ENCODE data around the gene PEAR1.

Gene PEAR1

DNA sequence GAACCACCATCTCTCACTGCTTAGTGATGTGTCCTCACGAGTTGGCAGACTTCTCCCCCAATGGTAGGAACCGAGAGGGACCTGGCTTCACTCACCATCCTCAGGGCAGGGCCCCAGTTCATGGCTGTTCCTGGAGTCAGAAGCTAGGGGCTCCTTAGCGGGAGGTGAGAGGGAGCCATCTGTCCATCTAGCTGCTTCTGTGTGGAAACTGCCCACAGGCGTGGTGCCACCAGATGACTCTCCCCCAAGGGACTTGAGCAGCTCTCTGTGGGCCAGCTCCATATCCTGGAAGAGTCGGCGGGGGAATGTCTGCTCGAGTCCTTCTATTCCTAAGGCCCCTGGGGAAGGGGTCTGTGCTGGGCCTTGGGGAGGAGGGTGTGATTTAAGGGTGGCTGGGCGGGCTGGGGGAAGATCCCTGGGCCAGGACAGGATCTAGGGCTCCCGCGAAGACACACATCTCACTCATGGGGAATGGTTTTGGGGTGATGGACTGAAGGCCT, 43.3 kb downstream of the PEAR1 start:
- Histone ChIP-seq H4K20me1 (ENCODE audit: low read depth, low read length) (no peaks in the 10 kb centered on the region), H3K79me2 (ENCODE audit: insufficient read depth, low read length) (no peaks in the 10 kb centered on the region), H2AFZ (ENCODE audit: low read depth, low read length, severe bottlenecking) (no peak overlapping the region), H3K9ac (ENCODE audit: low read length) (no peak overlapping the region), H3K4me3 (ENCODE audit: insufficient read depth, low read length, poor library complexity, severe bottlenecking) (no peak overlapping the region), H3K9me2 (replicated peaks; ENCODE audit: insufficient read depth, low read length) (no peaks in the 10 kb centered on the region), H3K27me3 (ENCODE audit: low read length) (no peaks in the 10 kb centered on the region), H3K9me3 (ENCODE audit: insufficient read depth, low read length) (no peaks in the 10 kb centered on the region), H3K36me3 (ENCODE audit: low read length) (no peaks in the 10 kb centered on the region), H3K27ac (ENCODE audit: low read depth, low read length) (no peak overlapping the region), H3K4me2 (ENCODE audit: low read depth, low read length, poor library complexity, severe bottlenecking) (no peak overlapping the region), H3F3A (ENCODE audit: insufficient read depth) (no peaks in the 10 kb centered on the region)
- no peak for TF ChIP-seq EZH2phosphoT487 (conservative IDR thresholded peaks at IDR 0.05; ENCODE audit: low read length)
- TF ChIP-seq CTCF (IDR thresholded peaks at IDR 0.05; ENCODE audit: insufficient read depth, low read length, poor library complexity, severe bottlenecking) = no peak

GRCh38 chr1:156937883-156938282, 44.4 kb downstream of the PEAR1 start:
- no peak for TF ChIP-seq CTCF (IDR thresholded peaks at IDR 0.05; ENCODE audit: insufficient read depth, low read length, poor library complexity, severe bottlenecking)
- no peak for TF ChIP-seq EZH2phosphoT487 (conservative IDR thresholded peaks at IDR 0.05; ENCODE audit: low read length)
- no peak overlapping the region for H3K4me3 ChIP-seq (ENCODE audit: insufficient read depth, low read length, poor library complexity, severe bottlenecking)
- no peaks in the 10 kb centered on the region for H3K79me2 ChIP-seq (ENCODE audit: insufficient read depth, low read length)
- no peak overlapping the region for H3K27ac ChIP-seq (ENCODE audit: low read depth, low read length)
- no peak overlapping the region for H3K4me2 ChIP-seq (ENCODE audit: low read depth, low read length, poor library complexity, severe bottlenecking)
- H2AFZ ChIP-seq (ENCODE audit: low read depth, low read length, severe bottlenecking) = no peak overlapping the region
- H3K9me3 ChIP-seq (ENCODE audit: insufficient read depth, low read length) = no peaks in the 10 kb centered on the region
- no peaks in the 10 kb centered on the region for H3F3A ChIP-seq (ENCODE audit: insufficient read depth)
- no peaks in the 10 kb centered on the region for H3K27me3 ChIP-seq (ENCODE audit: low read length)
- no peaks in the 10 kb centered on the region for H4K20me1 ChIP-seq (ENCODE audit: low read depth, low read length)
- H3K9ac ChIP-seq (ENCODE audit: low read length) = no peak overlapping the region
- no peaks in the 10 kb centered on the region for H3K36me3 ChIP-seq (ENCODE audit: low read length)
- H3K9me2 ChIP-seq (replicated peaks; ENCODE audit: insufficient read depth, low read length) = no peaks in the 10 kb centered on the region

DNA sequence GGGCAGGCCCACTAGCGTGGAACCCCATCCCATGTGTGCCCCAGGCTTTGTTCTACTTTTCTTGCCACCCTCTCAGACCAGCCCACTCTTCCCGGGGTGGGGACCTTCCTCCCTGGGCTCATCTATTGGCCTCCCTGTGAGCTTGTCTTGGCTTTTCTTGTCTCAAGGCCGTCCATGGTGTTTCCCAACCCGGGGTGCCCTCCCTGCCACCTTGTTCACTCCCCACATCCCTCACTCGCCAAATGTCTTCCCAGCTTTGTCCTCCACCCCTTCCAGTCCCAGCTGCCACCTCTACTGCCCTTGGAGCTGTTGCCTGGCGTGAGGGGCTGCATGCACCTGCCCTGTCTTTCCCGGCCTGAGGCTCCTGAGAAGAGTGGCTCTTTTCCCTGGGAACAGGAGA, 45.3 kb downstream of the PEAR1 start:
- Histone ChIP-seq H2AFZ (ENCODE audit: low read depth, low read length, severe bottlenecking) (no peak overlapping the region), H3K9me2 (replicated peaks; ENCODE audit: insufficient read depth, low read length) (no peaks in the 10 kb centered on the region), H3K36me3 (ENCODE audit: low read length) (no peaks in the 10 kb centered on the region), H4K20me1 (ENCODE audit: low read depth, low read length) (no peaks in the 10 kb centered on the region), H3K4me2 (ENCODE audit: low read depth, low read length, poor library complexity, severe bottlenecking) (no peak overlapping the region), H3K9ac (ENCODE audit: low read length) (no peak overlapping the region), H3K79me2 (ENCODE audit: insufficient read depth, low read length) (no peaks in the 10 kb centered on the region), H3K27ac (ENCODE audit: low read depth, low read length) (no peak overlapping the region), H3F3A (ENCODE audit: insufficient read depth) (no peaks in the 10 kb centered on the region), H3K9me3 (ENCODE audit: insufficient read depth, low read length) (no peaks in the 10 kb centered on the region), H3K4me3 (ENCODE audit: insufficient read depth, low read length, poor library complexity, severe bottlenecking) (no peak overlapping the region), H3K27me3 (ENCODE audit: low read length) (no peaks in the 10 kb centered on the region)
- TF ChIP-seq CTCF (IDR thresholded peaks at IDR 0.05; ENCODE audit: insufficient read depth, low read length, poor library complexity, severe bottlenecking) = no peak
- no peak for TF ChIP-seq EZH2phosphoT487 (conservative IDR thresholded peaks at IDR 0.05; ENCODE audit: low read length)

Measured in SU-DHL-6 (cell line).